ENCODE data around the gene KDM2A.
A peak's percentile ranks its signal among the peaks of the same experiment; 100 is the strongest.

KDM2A gene

DNA sequence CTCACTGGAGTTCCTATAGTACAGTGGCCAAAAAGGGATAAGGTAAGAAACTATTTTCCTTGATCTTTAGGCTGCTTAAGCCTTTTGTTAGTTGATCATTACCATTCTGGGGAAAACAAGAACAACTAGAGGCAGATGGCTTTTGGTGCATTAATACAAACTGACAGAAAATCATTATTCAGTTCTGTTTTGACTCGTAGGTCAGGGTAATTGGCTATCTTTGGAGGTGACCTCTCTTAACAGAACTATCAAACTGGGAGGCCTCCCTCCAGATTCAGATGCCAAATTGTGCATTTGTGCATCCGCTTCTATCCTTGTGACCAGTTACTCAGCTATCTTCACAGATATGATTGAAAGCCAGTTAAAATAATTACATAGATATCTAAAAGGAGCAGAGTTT, 124.0 kb downstream of the KDM2A start:
- no peak for TF ChIP-seq POLR2AphosphoS5 (IDR thresholded peaks at IDR 0.05; ENCODE audit: low read depth, low read length)
- no peak for TF ChIP-seq POLR2A (IDR thresholded peaks at IDR 0.05; ENCODE audit: low read depth, low read length)
- no peak for TF ChIP-seq TAF1 (IDR thresholded peaks at IDR 0.05; ENCODE audit: borderline replicate concordance, low read depth, low read length)
- FAIRE-seq: no peak
- no peak for DNase-seq (ENCODE audit: insufficient read length)

DNA sequence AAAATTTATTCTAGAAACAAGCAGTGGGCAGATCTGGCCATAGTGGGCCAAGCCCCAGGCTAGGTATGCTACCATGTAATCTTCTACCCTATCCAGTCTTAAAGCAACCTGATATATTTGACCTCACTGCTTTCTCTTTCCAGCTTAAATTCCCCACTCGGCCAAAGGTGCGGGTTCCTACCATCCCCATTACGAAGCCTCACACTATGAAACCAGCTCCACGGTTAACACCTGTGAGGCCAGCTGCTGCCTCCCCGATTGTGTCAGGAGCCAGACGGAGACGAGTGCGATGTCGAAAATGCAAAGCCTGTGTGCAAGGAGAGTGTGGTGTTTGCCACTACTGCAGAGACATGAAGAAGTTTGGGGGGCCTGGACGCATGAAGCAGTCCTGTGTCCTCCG, 126.0 kb downstream of the KDM2A start:
- TF ChIP-seq POLR2A (IDR thresholded peaks at IDR 0.05; ENCODE audit: low read depth, low read length) (no peak), TAF1 (IDR thresholded peaks at IDR 0.05; ENCODE audit: borderline replicate concordance, low read depth, low read length) (no peak), POLR2AphosphoS5 (IDR thresholded peaks at IDR 0.05; ENCODE audit: low read depth, low read length) (0 out of 2 replicates have a peak, but pooled peaks have one; percentile 32)
- FAIRE-seq (no peak), DNase-seq (ENCODE audit: insufficient read length) (no peak)

GRCh38 chr11:67247946-67248550, 129.0 kb downstream of the KDM2A start:
- FAIRE-seq: no peak
- no peak for DNase-seq (ENCODE audit: insufficient read length)
- no peak for TF ChIP-seq TAF1 (IDR thresholded peaks at IDR 0.05; ENCODE audit: borderline replicate concordance, low read depth, low read length)
- TF ChIP-seq POLR2A (IDR thresholded peaks at IDR 0.05; ENCODE audit: low read depth, low read length): no peak

DNA sequence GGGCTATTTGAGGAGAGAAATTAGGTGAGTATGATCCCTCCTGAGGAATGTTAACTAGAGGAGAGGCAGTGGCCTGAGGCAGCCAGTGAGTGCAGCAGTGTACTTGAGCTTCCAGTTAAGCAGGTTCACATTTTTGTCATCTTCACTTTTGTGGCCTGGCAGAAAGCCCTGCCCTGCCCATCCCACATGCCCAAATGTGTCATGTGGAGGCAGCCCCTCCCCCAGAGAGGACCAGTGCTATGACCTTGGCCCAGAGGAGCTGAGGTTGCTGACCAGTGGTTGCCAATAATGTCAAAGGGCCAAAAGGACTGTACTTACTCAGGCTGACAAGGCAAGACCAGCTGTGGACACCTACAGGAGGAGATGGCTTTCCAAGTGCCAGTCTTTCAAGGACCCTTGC, 129.6 kb downstream of the KDM2A start:
- TF ChIP-seq POLR2AphosphoS5 (IDR thresholded peaks at IDR 0.05; ENCODE audit: low read depth, low read length) (no peak), TAF1 (IDR thresholded peaks at IDR 0.05; ENCODE audit: borderline replicate concordance, low read depth, low read length) (no peak), POLR2A (IDR thresholded peaks at IDR 0.05; ENCODE audit: low read depth, low read length) (no peak)
- FAIRE-seq (no peak), DNase-seq (ENCODE audit: insufficient read length) (no peak)

DNA sequence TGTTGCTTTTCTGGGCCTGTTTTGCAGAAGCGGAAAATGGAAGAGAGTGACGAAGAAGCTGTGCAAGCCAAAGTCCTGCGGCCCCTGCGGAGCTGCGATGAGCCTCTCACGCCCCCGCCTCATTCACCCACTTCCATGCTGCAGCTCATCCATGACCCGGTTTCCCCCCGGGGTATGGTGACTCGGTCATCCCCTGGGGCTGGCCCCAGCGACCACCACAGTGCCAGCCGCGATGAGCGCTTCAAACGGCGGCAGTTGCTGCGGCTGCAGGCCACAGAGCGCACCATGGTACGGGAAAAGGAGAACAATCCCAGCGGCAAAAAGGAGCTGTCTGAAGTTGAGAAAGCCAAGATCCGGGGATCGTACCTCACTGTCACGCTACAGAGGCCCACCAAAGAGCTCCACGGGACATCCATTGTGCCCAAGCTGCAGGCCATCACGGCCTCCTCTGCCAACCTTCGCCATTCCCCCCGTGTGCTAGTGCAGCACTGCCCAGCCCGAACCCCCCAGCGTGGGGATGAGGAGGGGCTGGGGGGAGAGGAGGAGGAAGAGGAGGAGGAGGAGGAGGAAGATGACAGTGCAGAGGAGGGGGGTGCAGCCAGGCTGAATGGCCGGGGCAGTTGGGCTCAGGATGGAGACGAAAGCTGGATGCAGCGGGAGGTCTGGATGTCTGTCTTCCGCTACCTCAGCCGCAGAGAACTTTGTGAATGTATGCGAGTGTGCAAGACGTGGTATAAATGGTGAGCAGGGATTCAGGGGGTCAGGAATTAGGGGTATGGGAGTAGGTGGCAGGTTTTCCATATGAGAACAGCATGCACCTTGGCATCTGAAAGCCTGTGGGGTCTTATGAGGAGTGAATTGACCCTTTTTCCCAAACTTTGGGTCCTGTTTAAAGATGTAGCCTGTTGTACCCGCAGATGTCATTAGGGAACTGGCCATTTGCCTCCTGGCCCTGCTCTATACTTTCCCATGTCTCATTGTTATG, 131.3 kb downstream of the KDM2A start:
- TF ChIP-seq TAF1 (IDR thresholded peaks at IDR 0.05; ENCODE audit: borderline replicate concordance, low read depth, low read length) (no peak), POLR2A (IDR thresholded peaks at IDR 0.05; ENCODE audit: low read depth, low read length) (no peak), POLR2AphosphoS5 (IDR thresholded peaks at IDR 0.05; ENCODE audit: low read depth, low read length) (0 out of 2 replicates have a peak, but pooled peaks have one; percentile 47)
- no peak for FAIRE-seq
- DNase-seq (ENCODE audit: insufficient read length): no peak

GRCh38 chr11:67251841-67252240, 132.8 kb downstream of the KDM2A start:
- FAIRE-seq (no peak), DNase-seq (ENCODE audit: insufficient read length) (no peak)
- TF ChIP-seq POLR2A (IDR thresholded peaks at IDR 0.05; ENCODE audit: low read depth, low read length) (0 out of 2 replicates have a peak, but pooled peaks have one; percentile 41), POLR2AphosphoS5 (IDR thresholded peaks at IDR 0.05; ENCODE audit: low read depth, low read length) (peak; percentile 41; the same call in 1 of the 2 replicates), TAF1 (IDR thresholded peaks at IDR 0.05; ENCODE audit: borderline replicate concordance, low read depth, low read length) (no peak)

DNA sequence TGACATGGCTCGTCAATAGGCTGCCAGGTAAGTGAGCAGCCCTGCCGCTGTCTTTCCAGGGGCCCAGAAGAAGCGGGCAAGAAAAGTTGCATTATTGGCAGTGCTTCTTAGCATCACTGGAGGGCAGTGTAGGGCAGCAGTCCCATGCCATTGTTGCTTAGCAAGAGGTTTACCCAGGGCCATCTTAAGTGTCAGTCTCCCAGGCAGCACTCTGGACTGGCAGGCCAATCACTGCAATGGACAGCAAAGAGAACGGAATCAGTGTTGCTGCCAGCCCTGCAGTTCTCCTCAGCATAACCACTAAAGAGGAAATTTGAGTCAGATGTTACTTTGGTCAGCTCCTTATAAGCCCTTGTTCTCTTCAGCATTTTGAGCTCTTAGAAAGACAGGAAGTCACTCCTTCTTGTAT, 133.8 kb downstream of the KDM2A start:
- DNase-seq (ENCODE audit: insufficient read length) (no peak), FAIRE-seq (no peak)
- TF ChIP-seq POLR2A (IDR thresholded peaks at IDR 0.05; ENCODE audit: low read depth, low read length) (peak; percentile 48; the same call in 1 of the 2 replicates), POLR2AphosphoS5 (IDR thresholded peaks at IDR 0.05; ENCODE audit: low read depth, low read length) (no peak; the same call in 1 of the 2 replicates), TAF1 (IDR thresholded peaks at IDR 0.05; ENCODE audit: borderline replicate concordance, low read depth, low read length) (no peak)

DNA sequence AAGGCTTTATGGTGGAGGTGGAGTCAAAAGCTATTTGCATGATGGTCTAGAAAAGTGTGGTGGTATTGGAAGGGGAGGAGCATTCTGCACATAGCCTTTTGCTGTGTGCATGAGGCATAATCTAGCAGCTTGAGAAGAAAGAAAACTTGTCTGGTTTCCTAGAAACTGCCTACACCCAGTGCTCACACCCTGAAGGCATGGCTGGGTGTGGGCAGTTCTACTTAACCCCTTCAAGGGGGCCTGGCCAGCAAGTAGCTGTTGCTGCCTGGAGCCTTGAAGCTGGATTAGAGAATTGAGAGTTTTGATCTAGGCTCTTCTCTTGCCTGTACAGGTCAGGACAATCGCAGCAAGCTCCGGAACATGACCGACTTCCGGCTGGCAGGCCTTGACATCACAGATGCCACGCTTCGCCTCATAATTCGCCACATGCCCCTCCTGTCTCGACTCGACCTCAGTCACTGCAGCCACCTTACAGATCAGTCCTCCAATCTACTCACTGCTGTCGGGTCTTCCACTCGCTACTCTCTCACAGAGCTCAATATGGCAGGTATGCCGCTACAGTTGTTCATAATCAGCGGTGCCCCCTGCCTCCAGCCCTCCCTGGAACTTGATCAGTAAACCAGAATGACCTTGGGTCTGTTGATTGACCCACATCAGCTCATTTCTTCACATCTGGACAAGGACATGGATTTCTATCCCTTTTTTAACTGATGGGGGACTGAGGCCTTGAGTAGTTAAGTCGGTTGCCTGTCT, 135.0 kb downstream of the KDM2A start:
- FAIRE-seq (no peak), DNase-seq (ENCODE audit: insufficient read length) (no peak)
- TF ChIP-seq POLR2AphosphoS5 (IDR thresholded peaks at IDR 0.05; ENCODE audit: low read depth, low read length): peak; percentile 5; the same call in 1 of the 2 replicates
- no peak for TF ChIP-seq TAF1 (IDR thresholded peaks at IDR 0.05; ENCODE audit: borderline replicate concordance, low read depth, low read length)
- no peak; the same call in 1 of the 2 replicates for TF ChIP-seq POLR2A (IDR thresholded peaks at IDR 0.05; ENCODE audit: low read depth, low read length)

- DNase-seq (ENCODE audit: insufficient read length) (no peak), FAIRE-seq (no peak)
- TF ChIP-seq POLR2A (IDR thresholded peaks at IDR 0.05; ENCODE audit: low read depth, low read length): no peak
- no peak for TF ChIP-seq POLR2AphosphoS5 (IDR thresholded peaks at IDR 0.05; ENCODE audit: low read depth, low read length)
- TF ChIP-seq TAF1 (IDR thresholded peaks at IDR 0.05; ENCODE audit: borderline replicate concordance, low read depth, low read length): no peak
Observed at GRCh38 chr11:67254798-67255197, 135.7 kb downstream of the KDM2A start.

- DNase-seq (ENCODE audit: insufficient read length) (no peak), FAIRE-seq (no peak)
- TF ChIP-seq POLR2AphosphoS5 (IDR thresholded peaks at IDR 0.05; ENCODE audit: low read depth, low read length): no peak; the same call in 1 of the 2 replicates
- TF ChIP-seq TAF1 (IDR thresholded peaks at IDR 0.05; ENCODE audit: borderline replicate concordance, low read depth, low read length): no peak
- TF ChIP-seq POLR2A (IDR thresholded peaks at IDR 0.05; ENCODE audit: low read depth, low read length): no peak
Observed at GRCh38 chr11:67255353-67255752, 136.3 kb downstream of the KDM2A start.

DNA sequence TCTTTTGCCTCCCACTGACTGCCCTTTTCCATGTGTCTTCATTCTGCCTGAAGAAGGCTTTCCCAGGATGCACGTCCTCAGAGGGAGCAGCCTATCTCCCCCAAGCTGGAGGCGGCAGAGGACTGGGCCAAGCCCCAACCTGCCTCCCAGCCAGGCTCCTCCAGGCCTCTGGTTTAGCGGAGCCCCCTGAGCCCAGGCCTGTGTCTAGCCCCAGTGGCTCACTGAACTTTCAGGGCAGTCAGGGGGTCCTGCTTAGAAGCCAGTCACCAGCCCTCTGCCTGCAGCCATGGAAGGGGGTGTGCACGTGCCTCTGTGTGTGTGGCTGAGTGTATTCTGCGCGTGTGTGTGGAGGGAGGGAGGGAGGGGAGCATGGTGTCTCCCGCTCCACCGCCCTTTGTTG, 136.8 kb downstream of the KDM2A start:
- no peak for DNase-seq (ENCODE audit: insufficient read length)
- TF ChIP-seq POLR2A (IDR thresholded peaks at IDR 0.05; ENCODE audit: low read depth, low read length): no peak
- TF ChIP-seq TAF1 (IDR thresholded peaks at IDR 0.05; ENCODE audit: borderline replicate concordance, low read depth, low read length): no peak
- TF ChIP-seq POLR2AphosphoS5 (IDR thresholded peaks at IDR 0.05; ENCODE audit: low read depth, low read length): no peak; the same call in 1 of the 2 replicates
- FAIRE-seq: no peak
